Liver (tissue), 3 donors: ENCODE results near the gene COX4I1.

Experiments
- ATF3 ChIP-seq: IDR thresholded peaks from 2 replicates; pipeline ENCODE4 v1.6.1; 2016; ENCODE audit warnings: antibody characterized with exemption
- CTCF ChIP-seq: fragments of 150-350 bp; IDR thresholded peaks from 2 replicates; pipeline ENCODE4 v1.5.1; 2017; ENCODE audit warnings: improper control_type of control experiment, low read depth, low read length; ENCODE audit not compliant: missing input control
- EGR1 ChIP-seq, 2 donors: IDR thresholded peaks; 2 replicates each; pipeline ENCODE4 v1.6.1; 2016 to 2018; ENCODE audit warnings: antibody characterized with exemption in 2 of 2, low read depth in 2 of 2
- GABPA ChIP-seq, 2 donors: IDR thresholded peaks in 1 of 2; conservative IDR thresholded peaks in 1 of 2; 2 replicates each; pipeline ENCODE4 v1.6.1; 2016; ENCODE audit warnings: antibody characterized with exemption in 2 of 2, mild to moderate bottlenecking in 1 of 2, moderate library complexity in 1 of 2
- HNF4A ChIP-seq, 2 donors: conservative IDR thresholded peaks; 2 replicates each; pipeline ENCODE4 v1.6.1; 2016; ENCODE audit warnings: antibody characterized with exemption in 2 of 2, mild to moderate bottlenecking in 2 of 2
- JUND ChIP-seq, 2 donors: IDR thresholded peaks; 2 replicates each; pipeline ENCODE4 v1.6.1; 2016; ENCODE audit warnings: antibody characterized with exemption in 2 of 2
- RAD21 ChIP-seq, 2 donors: IDR thresholded peaks; 2 replicates each; pipeline ENCODE4 v1.6.1; 2016; ENCODE audit warnings: antibody characterized with exemption in 2 of 2, mild to moderate bottlenecking in 2 of 2
- SP1 ChIP-seq: IDR thresholded peaks from 2 replicates; pipeline ENCODE4 v1.6.1; 2018; ENCODE audit warnings: antibody characterized with exemption, mild to moderate bottlenecking
- TAF1 ChIP-seq: conservative IDR thresholded peaks from 2 replicates; pipeline ENCODE4 v1.6.1; 2016; ENCODE audit warnings: antibody characterized with exemption, mild to moderate bottlenecking
- YY1 ChIP-seq: IDR thresholded peaks from 2 replicates; pipeline ENCODE4 v1.6.1; 2016; ENCODE audit warnings: antibody characterized with exemption, mild to moderate bottlenecking
- ZBTB33 ChIP-seq: IDR thresholded peaks from 2 replicates; pipeline ENCODE4 v1.6.1; 2016; ENCODE audit warnings: antibody characterized with exemption
- TF ChIP-seq, protein P1 (sequence below): IDR thresholded peaks from 2 replicates; pipeline ENCODE4 v1.6.1; 2016; ENCODE audit warnings: antibody characterized with exemption, mild to moderate bottlenecking
- TF ChIP-seq, protein P2 (sequence below): IDR thresholded peaks from 2 replicates; pipeline ENCODE4 v1.6.1; 2016; ENCODE audit warnings: antibody characterized with exemption
- donor health status: healthy.
- donor health status: healthy.

GRCh38 chr16:85789773-85790172 is 9.7 kb upstream of the COX4I1 start:
- TF ChIP-seq TAF1 (no peak), YY1 (no peak), CTCF (no peak), ATF3 (no peak), SP1 (no peak), RAD21 (IDR thresholded peaks at IDR 0.05) (no peak), JUND (IDR thresholded peaks at IDR 0.05) (no peak), ZBTB33 (no peak), GABPA (IDR thresholded peaks at IDR 0.05 in 1 of 2, conservative IDR thresholded peaks at IDR 0.05 in 1 of 2) (no peak), EGR1 (IDR thresholded peaks at IDR 0.05; ENCODE audit: low read depth in 2 of 2) (no peak), HNF4A (conservative IDR thresholded peaks at IDR 0.05) (no peak)
- TF ChIP-seq, protein P1, sequence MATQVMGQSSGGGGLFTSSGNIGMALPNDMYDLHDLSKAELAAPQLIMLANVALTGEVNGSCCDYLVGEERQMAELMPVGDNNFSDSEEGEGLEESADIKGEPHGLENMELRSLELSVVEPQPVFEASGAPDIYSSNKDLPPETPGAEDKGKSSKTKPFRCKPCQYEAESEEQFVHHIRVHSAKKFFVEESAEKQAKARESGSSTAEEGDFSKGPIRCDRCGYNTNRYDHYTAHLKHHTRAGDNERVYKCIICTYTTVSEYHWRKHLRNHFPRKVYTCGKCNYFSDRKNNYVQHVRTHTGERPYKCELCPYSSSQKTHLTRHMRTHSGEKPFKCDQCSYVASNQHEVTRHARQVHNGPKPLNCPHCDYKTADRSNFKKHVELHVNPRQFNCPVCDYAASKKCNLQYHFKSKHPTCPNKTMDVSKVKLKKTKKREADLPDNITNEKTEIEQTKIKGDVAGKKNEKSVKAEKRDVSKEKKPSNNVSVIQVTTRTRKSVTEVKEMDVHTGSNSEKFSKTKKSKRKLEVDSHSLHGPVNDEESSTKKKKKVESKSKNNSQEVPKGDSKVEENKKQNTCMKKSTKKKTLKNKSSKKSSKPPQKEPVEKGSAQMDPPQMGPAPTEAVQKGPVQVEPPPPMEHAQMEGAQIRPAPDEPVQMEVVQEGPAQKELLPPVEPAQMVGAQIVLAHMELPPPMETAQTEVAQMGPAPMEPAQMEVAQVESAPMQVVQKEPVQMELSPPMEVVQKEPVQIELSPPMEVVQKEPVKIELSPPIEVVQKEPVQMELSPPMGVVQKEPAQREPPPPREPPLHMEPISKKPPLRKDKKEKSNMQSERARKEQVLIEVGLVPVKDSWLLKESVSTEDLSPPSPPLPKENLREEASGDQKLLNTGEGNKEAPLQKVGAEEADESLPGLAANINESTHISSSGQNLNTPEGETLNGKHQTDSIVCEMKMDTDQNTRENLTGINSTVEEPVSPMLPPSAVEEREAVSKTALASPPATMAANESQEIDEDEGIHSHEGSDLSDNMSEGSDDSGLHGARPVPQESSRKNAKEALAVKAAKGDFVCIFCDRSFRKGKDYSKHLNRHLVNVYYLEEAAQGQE, result no peak
- TF ChIP-seq, protein P2, sequence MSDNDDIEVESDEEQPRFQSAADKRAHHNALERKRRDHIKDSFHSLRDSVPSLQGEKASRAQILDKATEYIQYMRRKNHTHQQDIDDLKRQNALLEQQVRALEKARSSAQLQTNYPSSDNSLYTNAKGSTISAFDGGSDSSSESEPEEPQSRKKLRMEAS, result no peak
